Measurements from ENCODE around the gene DLEC1.

GRCh38 chr3:38070013-38070412 is 31.0 kb downstream of the DLEC1 start:
- TF ChIP-seq POLR2A (IDR thresholded peaks at IDR 0.05) (no peak), CTCF (IDR thresholded peaks at IDR 0.05) (no peak)

Data from tibial nerve (tissue), 3 donors.